Loucy (cell line): ENCODE data around the gene GSDME.

Source experiments
- H2AFZ ChIP-seq: fragments of 200-600 bp; sonication (generic); 2 replicates; pipeline ENCODE4 v1.6.0; 2016; ENCODE audit warnings: antibody characterized with exemption, mild to moderate bottlenecking, low read length, moderate library complexity
- H3F3A ChIP-seq: fragments of 200-600 bp; 2 replicates; pipeline ENCODE4 v1.6.0; 2016; ENCODE audit warnings: antibody characterized with exemption, low read depth, mild to moderate bottlenecking
- H3K27me3 ChIP-seq: fragments of 200-600 bp; sonication (generic); 2 replicates; pipeline ENCODE4 v1.6.1; 2014; ENCODE audit warnings: low read length, mild to moderate bottlenecking; ENCODE audit not compliant: insufficient read depth, poor library complexity, severe bottlenecking
- H3K36me3 ChIP-seq: fragments of 200-600 bp; sonication (generic); 2 replicates; pipeline ENCODE4 v1.6.1; 2016; ENCODE audit warnings: low read length; ENCODE audit not compliant: insufficient read depth
- H3K4me1 ChIP-seq: fragments of 200-600 bp; sonication (generic); 2 replicates; pipeline ENCODE4 v1.5.1; 2014; ENCODE audit warnings: low read length, mild to moderate bottlenecking; ENCODE audit not compliant: insufficient read depth, poor library complexity, severe bottlenecking
- H3K4me2 ChIP-seq: fragments of 200-600 bp; sonication (generic); 2 replicates; pipeline ENCODE4 v1.6.0; 2014; ENCODE audit warnings: antibody characterized with exemption, low read length, low read depth, mild to moderate bottlenecking; ENCODE audit not compliant: poor library complexity, severe bottlenecking
- H3K4me3 ChIP-seq: fragments of 200-600 bp; sonication (generic); 2 replicates; pipeline ENCODE4 v1.5.1; 2014; ENCODE audit warnings: low read length, mild to moderate bottlenecking, mixed read lengths; ENCODE audit not compliant: poor library complexity, severe bottlenecking
- H3K79me2 ChIP-seq: fragments of 200-600 bp; sonication (generic); 2 replicates; pipeline ENCODE4 v1.6.1; 2014; ENCODE audit warnings: low read length; ENCODE audit not compliant: insufficient read depth
- H3K9ac ChIP-seq: fragments of 200-600 bp; sonication (generic); 2 replicates; pipeline ENCODE4 v1.6.0; 2014; ENCODE audit warnings: mild to moderate bottlenecking, low read depth, low read length, moderate library complexity; ENCODE audit not compliant: poor library complexity, severe bottlenecking
- H3K9me2 ChIP-seq: fragments of 200-600 bp; sonication (generic); replicated peaks from 2 replicates; pipeline ENCODE4 v1.6.1; 2016; ENCODE audit warnings: low read depth, low read length, mixed read lengths
- H3K9me3 ChIP-seq: fragments of 200-600 bp; sonication (generic); 2 replicates; pipeline ENCODE4 v1.6.1; 2014; ENCODE audit warnings: mild to moderate bottlenecking, antibody characterized with exemption, low read length, low read depth; ENCODE audit not compliant: insufficient read depth
- H4K20me1 ChIP-seq: fragments of 200-600 bp; sonication (generic); 2 replicates; pipeline ENCODE4 v1.6.0; 2014; ENCODE audit warnings: antibody characterized with exemption, low read length, mild to moderate bottlenecking; ENCODE audit not compliant: insufficient read depth, poor library complexity, severe bottlenecking
- EZH2phosphoT487 ChIP-seq: fragments of 200-600 bp; IDR thresholded peaks from 2 replicates; pipeline ENCODE4 v1.6.1; 2018; ENCODE audit warnings: antibody characterized with exemption, mild to moderate bottlenecking, moderate library complexity, borderline replicate concordance
- TF ChIP-seq, protein P1 (sequence below): fragments of 200-600 bp; sonication (generic); conservative IDR thresholded peaks from 2 replicates; pipeline ENCODE4 v1.5.1; 2014; ENCODE audit warnings: mild to moderate bottlenecking, antibody characterized with exemption, low read length

The GSDME gene

DNA sequence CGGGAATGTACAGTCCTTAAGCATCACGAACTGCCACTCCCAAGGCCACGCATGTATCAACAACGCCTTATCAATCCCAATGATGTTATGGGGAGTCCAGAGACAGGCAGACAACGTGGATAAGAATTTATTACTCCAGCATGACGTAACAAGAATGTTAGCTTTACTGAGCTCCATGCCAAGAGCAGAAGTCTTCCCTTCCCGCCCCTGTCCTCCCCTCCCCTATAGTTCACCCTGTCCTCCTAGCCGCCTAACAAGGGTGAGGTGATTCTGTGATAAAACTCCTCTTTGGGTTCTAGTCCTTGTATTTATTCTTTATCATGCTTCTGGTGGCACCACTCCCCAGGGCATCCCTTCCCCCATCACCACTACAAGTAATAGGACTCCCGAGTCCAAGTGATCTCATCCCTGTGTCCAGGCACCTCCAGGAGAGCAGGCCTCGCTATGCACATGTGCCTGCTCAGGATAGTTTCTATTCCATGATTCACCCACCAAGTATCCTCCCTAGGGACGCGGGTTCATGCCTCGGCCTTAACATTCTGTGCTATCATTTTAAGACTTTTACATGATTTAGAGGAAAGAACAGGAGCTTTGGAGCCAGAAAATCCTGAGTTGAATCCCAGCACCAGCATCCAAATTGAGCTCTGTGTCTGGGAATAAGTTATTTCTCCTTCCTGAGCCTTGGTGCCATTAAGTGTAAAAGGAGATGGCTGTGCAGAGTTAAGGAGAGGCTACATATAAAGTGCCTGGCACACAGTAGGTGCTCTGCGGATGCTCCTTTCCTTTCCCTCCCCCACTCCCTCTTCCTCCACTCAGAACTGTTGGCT lies 15.4 kb downstream of the GSDME start:
- Histone ChIP-seq H3K4me1 (no peaks in the 10 kb centered on the region), H3K4me2 (no peak overlapping the region)

GRCh38 chr7:24740871-24741270 lies 16.4 kb downstream of the GSDME start:
- Histone ChIP-seq H3K9me2 (no peaks in the 10 kb centered on the region), H3K27me3 (no peaks in the 10 kb centered on the region), H3K4me3 (no peak overlapping the region), H4K20me1 (no peaks in the 10 kb centered on the region), H2AFZ (no peak overlapping the region), H3F3A (no peaks in the 10 kb centered on the region), H3K9ac (no peak overlapping the region), H3K4me1 (no peaks in the 10 kb centered on the region), H3K36me3 (no peaks in the 10 kb centered on the region), H3K4me2 (no peak overlapping the region), H3K9me3 (0 out of 2 replicates have a peak, but pooled peaks cover 3% of the 10 kb centered on the region), H3K79me2 (no peaks in the 10 kb centered on the region)
- no peak for TF ChIP-seq EZH2phosphoT487
- TF ChIP-seq, protein P1, sequence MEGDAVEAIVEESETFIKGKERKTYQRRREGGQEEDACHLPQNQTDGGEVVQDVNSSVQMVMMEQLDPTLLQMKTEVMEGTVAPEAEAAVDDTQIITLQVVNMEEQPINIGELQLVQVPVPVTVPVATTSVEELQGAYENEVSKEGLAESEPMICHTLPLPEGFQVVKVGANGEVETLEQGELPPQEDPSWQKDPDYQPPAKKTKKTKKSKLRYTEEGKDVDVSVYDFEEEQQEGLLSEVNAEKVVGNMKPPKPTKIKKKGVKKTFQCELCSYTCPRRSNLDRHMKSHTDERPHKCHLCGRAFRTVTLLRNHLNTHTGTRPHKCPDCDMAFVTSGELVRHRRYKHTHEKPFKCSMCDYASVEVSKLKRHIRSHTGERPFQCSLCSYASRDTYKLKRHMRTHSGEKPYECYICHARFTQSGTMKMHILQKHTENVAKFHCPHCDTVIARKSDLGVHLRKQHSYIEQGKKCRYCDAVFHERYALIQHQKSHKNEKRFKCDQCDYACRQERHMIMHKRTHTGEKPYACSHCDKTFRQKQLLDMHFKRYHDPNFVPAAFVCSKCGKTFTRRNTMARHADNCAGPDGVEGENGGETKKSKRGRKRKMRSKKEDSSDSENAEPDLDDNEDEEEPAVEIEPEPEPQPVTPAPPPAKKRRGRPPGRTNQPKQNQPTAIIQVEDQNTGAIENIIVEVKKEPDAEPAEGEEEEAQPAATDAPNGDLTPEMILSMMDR, result no peak

More for the DNA sequence above, 15.4 kb downstream of the GSDME start:
- H3K9me3 ChIP-seq, result 0 out of 2 replicates have a peak, but pooled peaks cover 3% of the 10 kb centered on the region
- H3F3A ChIP-seq, result no peaks in the 10 kb centered on the region
- no peak overlapping the region for H2AFZ ChIP-seq
- TF ChIP-seq, protein P1, result no peak
- TF ChIP-seq EZH2phosphoT487, result no peak
- no peaks in the 10 kb centered on the region for H3K79me2 ChIP-seq
- H3K27me3 ChIP-seq, result no peaks in the 10 kb centered on the region
- H3K4me3 ChIP-seq, result no peak overlapping the region
- H3K36me3 ChIP-seq, result no peaks in the 10 kb centered on the region
- H3K9me2 ChIP-seq, result no peaks in the 10 kb centered on the region
- H3K9ac ChIP-seq, result no peak overlapping the region
- no peaks in the 10 kb centered on the region for H4K20me1 ChIP-seq

DNA sequence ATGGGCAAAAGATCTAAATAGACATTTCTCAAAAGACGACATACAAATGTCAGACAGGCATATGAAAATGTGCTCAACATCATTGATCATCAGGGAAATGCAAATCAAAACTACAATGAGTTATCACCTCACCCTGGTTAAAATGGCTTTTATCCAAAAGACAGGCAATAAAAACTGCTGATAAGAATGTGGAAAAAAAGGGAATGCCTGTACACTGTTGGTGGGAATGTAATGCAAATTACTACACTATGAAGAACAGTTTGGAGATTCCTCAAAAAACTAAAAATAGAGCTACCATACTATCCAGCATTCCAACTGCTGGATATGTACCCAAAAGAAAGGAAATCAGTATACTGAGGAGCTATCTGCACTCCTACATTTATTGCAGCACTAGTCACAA lies 18.0 kb downstream of the GSDME start:
- TF ChIP-seq EZH2phosphoT487, result no peak
- TF ChIP-seq, protein P1, result no peak
- no peaks in the 10 kb centered on the region for H3K36me3 ChIP-seq
- no peak overlapping the region for H3K4me2 ChIP-seq
- H3K9me2 ChIP-seq, result no peaks in the 10 kb centered on the region
- no peaks in the 10 kb centered on the region for H3K79me2 ChIP-seq
- no peaks in the 10 kb centered on the region for H4K20me1 ChIP-seq
- no peaks in the 10 kb centered on the region for H3K27me3 ChIP-seq
- H2AFZ ChIP-seq, result no peak overlapping the region
- H3K4me1 ChIP-seq, result no peaks in the 10 kb centered on the region
- H3K9me3 ChIP-seq, result 0 out of 2 replicates have a peak, but pooled peaks cover 3% of the 10 kb centered on the region
- no peaks in the 10 kb centered on the region for H3F3A ChIP-seq
- no peak overlapping the region for H3K4me3 ChIP-seq
- H3K9ac ChIP-seq, result no peak overlapping the region
